Neural crest cell (in vitro differentiated cells): Measurements from ENCODE around the gene B4GALT6. TPM values are rescaled to one million over a fixed set of nuclear protein-coding genes. Genes with fewer than 3 reads are reported as not detected.

Experiments
- DNase-seq: peaks from one replicate; pipeline ENCODE4 v3.0.0; 2021; ENCODE audit warnings: low read depth, mixed read lengths, low spot score
- H3K27ac Mint-ChIP-seq: one replicate; pipeline ENCODE4 v1.8.0; 2021; ENCODE audit warnings: mild to moderate bottlenecking, mixed read lengths; ENCODE audit not compliant: unreplicated experiment
- H3K27me3 Mint-ChIP-seq: 2 replicates; pipeline ENCODE4 v1.8.0; 2021; ENCODE audit warnings: low read depth, mild to moderate bottlenecking, mixed read lengths
- H3K36me3 Mint-ChIP-seq: 2 replicates; pipeline ENCODE4 v1.8.0; 2021; ENCODE audit warnings: low read depth, mild to moderate bottlenecking, mixed read lengths
- H3K4me1 Mint-ChIP-seq: 2 replicates; pipeline ENCODE4 v1.8.0; 2021; ENCODE audit warnings: mixed read lengths
- H3K4me3 Mint-ChIP-seq: one replicate; pipeline ENCODE4 v1.8.0; 2021; ENCODE audit warnings: mild to moderate bottlenecking, mixed read lengths
- H3K9me3 Mint-ChIP-seq: 2 replicates; pipeline ENCODE4 v1.8.0; 2021; ENCODE audit warnings: mixed read lengths
- CTCF ChIP-seq: fragments of 200-600 bp; sonication (generic); conservative IDR thresholded peaks from 2 replicates; pipeline ENCODE4 v1.5.0; 2021; ENCODE audit warnings: antibody characterized with exemption, mild to moderate bottlenecking
- total RNA-seq: library from RNA; stranded (reverse); gene quantifications from 2 replicates; pipeline ENCODE4 v1.2.1, GENCODE V29; 2021

B4GALT6 gene
- total RNA-seq, 1 donor from 2014 or later: 43.4 TPM

GRCh38 chr18:31643003-31643402 is 41.4 kb downstream of the B4GALT6 start:
- no peak overlapping the region for H3K27ac Mint-ChIP-seq
- peaks cover 33% of the 10 kb centered on the region for H3K4me1 Mint-ChIP-seq
- H3K4me3 Mint-ChIP-seq: no peak overlapping the region
- no peaks in the 10 kb centered on the region for H3K27me3 Mint-ChIP-seq
- no peak for DNase-seq
- TF ChIP-seq CTCF: no peak
- H3K9me3 Mint-ChIP-seq: peaks cover 3% of the 10 kb centered on the region
- H3K36me3 Mint-ChIP-seq: peaks cover 15% of the 10 kb centered on the region

DNA sequence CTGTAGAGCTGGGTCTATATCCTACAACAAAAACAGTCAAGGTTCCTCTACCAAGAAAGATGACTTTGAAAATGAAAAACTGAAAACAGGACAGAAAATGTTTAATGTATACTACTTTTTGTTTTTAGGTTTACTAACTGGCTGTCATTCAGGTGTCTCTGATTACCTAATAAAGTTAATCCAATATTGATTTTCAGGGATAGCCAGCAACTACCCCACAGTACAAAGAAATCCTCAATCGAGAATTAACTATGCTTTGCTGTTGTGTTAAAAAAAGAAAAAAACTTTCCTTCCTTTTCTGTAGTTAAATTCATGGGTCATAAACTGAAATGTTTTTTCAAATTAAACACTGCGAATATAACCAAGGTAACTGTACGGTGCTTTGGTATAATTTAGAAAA is 46.9 kb downstream of the B4GALT6 start:
- Mint-ChIP-seq H3K27me3 (no peaks in the 10 kb centered on the region), H3K27ac (no peak overlapping the region), H3K36me3 (peaks cover 43% of the 10 kb centered on the region), H3K9me3 (peaks cover 6% of the 10 kb centered on the region), H3K4me3 (no peak overlapping the region), H3K4me1 (no peaks in the 10 kb centered on the region)
- DNase-seq: no peak
- no peak for TF ChIP-seq CTCF

- Mint-ChIP-seq H3K4me3 (no peak overlapping the region), H3K9me3 (peaks cover 6% of the 10 kb centered on the region), H3K27me3 (no peaks in the 10 kb centered on the region), H3K4me1 (no peaks in the 10 kb centered on the region), H3K36me3 (peaks cover 40% of the 10 kb centered on the region), H3K27ac (no peak overlapping the region)
- TF ChIP-seq CTCF: no peak
- no peak for DNase-seq
These were observed 48.0 kb downstream of the B4GALT6 start for GRCh38 chr18:31636387-31636786.

DNA sequence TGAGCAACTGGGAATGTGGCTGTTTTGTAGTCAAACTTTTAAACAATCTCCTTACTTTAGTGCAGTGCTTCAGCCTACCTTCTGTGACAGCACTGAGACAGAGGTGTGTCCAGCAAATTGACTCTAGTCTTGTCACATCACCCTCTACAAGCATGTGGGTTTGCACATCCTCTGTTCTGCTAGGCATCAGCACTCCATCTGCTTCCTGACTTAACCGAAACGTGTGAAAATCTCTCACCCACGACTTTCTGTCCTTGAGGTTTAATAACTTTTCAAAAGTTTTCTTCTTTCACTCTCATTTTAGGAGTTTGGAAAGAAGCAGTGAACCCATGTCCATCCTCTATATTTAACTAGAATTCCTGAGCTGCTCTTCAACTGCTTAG is 50.1 kb downstream of the B4GALT6 start:
- H3K4me1 Mint-ChIP-seq: no peaks in the 10 kb centered on the region
- peaks cover 48% of the 10 kb centered on the region for H3K36me3 Mint-ChIP-seq
- no peak for DNase-seq
- peaks cover 6% of the 10 kb centered on the region for H3K9me3 Mint-ChIP-seq
- no peak overlapping the region for H3K4me3 Mint-ChIP-seq
- H3K27me3 Mint-ChIP-seq: no peaks in the 10 kb centered on the region
- TF ChIP-seq CTCF: no peak
- no peak overlapping the region for H3K27ac Mint-ChIP-seq

DNA sequence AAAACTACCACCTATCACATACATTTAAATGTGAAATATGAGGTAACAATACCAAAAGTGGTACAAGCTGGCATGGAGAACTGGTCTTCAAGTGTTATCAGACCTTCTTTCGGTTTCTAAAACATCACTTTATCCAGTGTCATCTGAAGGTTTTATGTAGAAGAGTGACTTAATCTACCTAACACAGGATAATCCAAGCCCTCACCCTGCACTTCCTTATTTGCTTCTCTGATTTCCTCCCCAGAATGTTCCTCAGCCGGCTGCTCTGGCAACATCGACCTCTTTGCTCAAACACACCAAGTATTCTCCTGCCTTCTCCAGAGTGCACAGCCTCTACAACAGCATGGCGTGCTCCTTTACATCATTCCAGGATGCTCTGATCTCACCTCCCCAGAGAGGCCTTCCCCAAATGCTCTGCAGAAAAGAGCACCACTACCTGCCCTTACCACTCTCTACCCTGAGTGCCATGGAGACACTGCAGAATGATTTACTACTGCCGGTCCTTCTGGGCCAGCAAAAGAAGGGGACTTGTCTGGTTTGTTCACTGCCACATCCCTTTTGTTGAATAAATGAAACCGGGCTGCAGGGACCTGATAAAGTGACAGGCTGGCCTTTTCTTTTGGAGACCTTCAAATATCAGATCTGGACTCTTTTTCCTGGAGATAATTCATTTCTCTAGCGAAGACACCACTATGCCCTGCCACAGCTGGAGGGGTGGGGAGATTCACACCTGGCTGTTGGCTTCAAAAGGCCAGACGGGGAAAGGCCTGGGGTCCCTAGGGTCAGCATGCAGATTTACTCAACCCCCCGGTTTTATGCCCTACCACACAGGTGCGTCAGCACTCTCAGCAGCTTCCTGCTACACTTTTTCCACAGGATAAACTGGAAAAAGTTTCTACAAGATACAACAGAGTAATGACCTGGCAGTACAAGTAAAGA is 50.7 kb downstream of the B4GALT6 start:
- H3K27ac Mint-ChIP-seq: no peak overlapping the region
- H3K9me3 Mint-ChIP-seq: peaks cover 6% of the 10 kb centered on the region

More for the DNA sequence above, 50.7 kb downstream of the B4GALT6 start:
- no peak for TF ChIP-seq CTCF
- no peak for DNase-seq
- Mint-ChIP-seq H3K4me3 (no peak overlapping the region), H3K4me1 (no peaks in the 10 kb centered on the region), H3K27me3 (no peaks in the 10 kb centered on the region), H3K36me3 (peaks cover 46% of the 10 kb centered on the region)
